Activated naive CD8-positive, alpha-beta T cell treated with anti-CD3 and anti-CD28 coated beads for 36 hours (primary cell): ENCODE data around the gene TSSK6. TPM values are rescaled to one million over a fixed set of nuclear protein-coding genes. Genes with fewer than 3 reads are reported as not detected.
A peak's percentile ranks its signal among the peaks of the same experiment; 100 is the strongest.

Experiments used
- DNase-seq: peaks from one replicate; pipeline ENCODE4 v3.0.0; 2021
- H3K27ac Mint-ChIP-seq: one replicate; pipeline ENCODE4 v1.8.0; 2022; ENCODE audit warnings: mild to moderate bottlenecking, moderate library complexity, mixed read lengths
- H3K27me3 Mint-ChIP-seq: one replicate; pipeline ENCODE4 v1.8.0; 2022; ENCODE audit warnings: mild to moderate bottlenecking, mixed read lengths
- H3K36me3 Mint-ChIP-seq: one replicate; pipeline ENCODE4 v1.8.0; 2021; ENCODE audit warnings: mild to moderate bottlenecking, mixed read lengths
- H3K4me1 Mint-ChIP-seq: one replicate; pipeline ENCODE4 v1.8.0; 2021; ENCODE audit warnings: mixed read lengths
- H3K4me3 Mint-ChIP-seq: one replicate; pipeline ENCODE4 v1.8.0; 2022; ENCODE audit warnings: mild to moderate bottlenecking, moderate library complexity, mixed read lengths
- H3K9me3 Mint-ChIP-seq: one replicate; pipeline ENCODE4 v1.8.0; 2022; ENCODE audit warnings: mixed read lengths
- total RNA-seq, 2 experiments: library from RNA; stranded (reverse); gene quantifications; one replicate each; pipeline ENCODE4 v1.2.3, GENCODE V29; 2021

Gene TSSK6
- total RNA-seq, 2 experiments from 2014 or later: 3.0 to 3.1 TPM

- no peaks in the 10 kb centered on the region for H3K9me3 Mint-ChIP-seq
- peaks cover 15% of the 10 kb centered on the region for H3K4me1 Mint-ChIP-seq
- no peak overlapping the region for H3K27ac Mint-ChIP-seq
- H3K36me3 Mint-ChIP-seq: no peaks in the 10 kb centered on the region
- DNase-seq: no peak
- H3K4me3 Mint-ChIP-seq: no peak overlapping the region
- peaks cover 15% of the 10 kb centered on the region for H3K27me3 Mint-ChIP-seq
These were observed 24.3 kb upstream of the TSSK6 start for GRCh38 chr19:19539698-19540063.

- no peak for DNase-seq
- peaks cover 15% of the 10 kb centered on the region for H3K27me3 Mint-ChIP-seq
- no peaks in the 10 kb centered on the region for H3K36me3 Mint-ChIP-seq
- no peak overlapping the region for H3K4me3 Mint-ChIP-seq
- H3K27ac Mint-ChIP-seq: no peak overlapping the region
- peaks cover 17% of the 10 kb centered on the region for H3K4me1 Mint-ChIP-seq
- no peaks in the 10 kb centered on the region for H3K9me3 Mint-ChIP-seq
These were observed 23.4 kb upstream of the TSSK6 start for GRCh38 chr19:19538785-19539166.

- Mint-ChIP-seq H3K36me3 (no peaks in the 10 kb centered on the region), H3K4me1 (peaks cover 17% of the 10 kb centered on the region), H3K4me3 (no peak within 1 kb of the TSS), H3K27ac (peak within 1 kb of the TSS; percentile 29), H3K27me3 (peaks cover 15% of the 10 kb centered on the region), H3K9me3 (no peaks in the 10 kb centered on the region)
- DNase-seq: peak; percentile 50
These were observed 22.9 kb upstream of the TSSK6 start, which contains the start of gene CILP2 for GRCh38 chr19:19538061-19538784. Gene CILP2, plus strand, starts transcription at chr19:19538265. Its CDS starts 85 bp downstream, at chr19:19538350.

GRCh38 chr19:19537075-19538048 is 22.0 kb upstream of the TSSK6 start:
- DNase-seq: no peak
- H3K4me1 Mint-ChIP-seq: peaks cover 17% of the 10 kb centered on the region
- no peaks in the 10 kb centered on the region for H3K9me3 Mint-ChIP-seq
- peaks cover 15% of the 10 kb centered on the region for H3K27me3 Mint-ChIP-seq
- no peaks in the 10 kb centered on the region for H3K36me3 Mint-ChIP-seq
- peak overlapping the region; percentile 29 for H3K27ac Mint-ChIP-seq
- no peak overlapping the region for H3K4me3 Mint-ChIP-seq

- no peak overlapping the region for H3K4me3 Mint-ChIP-seq
- H3K4me1 Mint-ChIP-seq: peaks cover 12% of the 10 kb centered on the region
- DNase-seq: no peak
- H3K27ac Mint-ChIP-seq: no peak overlapping the region
- peaks cover 3% of the 10 kb centered on the region for H3K36me3 Mint-ChIP-seq
- H3K9me3 Mint-ChIP-seq: no peaks in the 10 kb centered on the region
- H3K27me3 Mint-ChIP-seq: peaks cover 11% of the 10 kb centered on the region
These were observed 20.2 kb upstream of the TSSK6 start for GRCh38 chr19:19535311-19536191.

GRCh38 chr19:19534556-19535265 is 19.4 kb upstream of the TSSK6 start:
- DNase-seq: no peak
- no peak overlapping the region for H3K27ac Mint-ChIP-seq
- H3K4me3 Mint-ChIP-seq: no peak overlapping the region
- peaks cover 3% of the 10 kb centered on the region for H3K36me3 Mint-ChIP-seq
- H3K9me3 Mint-ChIP-seq: no peaks in the 10 kb centered on the region
- H3K4me1 Mint-ChIP-seq: peaks cover 13% of the 10 kb centered on the region
- H3K27me3 Mint-ChIP-seq: peaks cover 11% of the 10 kb centered on the region

GRCh38 chr19:19533841-19534240 is 18.5 kb upstream of the TSSK6 start:
- Mint-ChIP-seq H3K36me3 (peaks cover 3% of the 10 kb centered on the region), H3K4me3 (no peak overlapping the region), H3K9me3 (no peaks in the 10 kb centered on the region), H3K4me1 (peaks cover 13% of the 10 kb centered on the region), H3K27ac (no peak overlapping the region), H3K27me3 (peaks cover 8% of the 10 kb centered on the region)
- DNase-seq: no peak

GRCh38 chr19:19532806-19533701 is 17.7 kb upstream of the TSSK6 start:
- peaks cover 9% of the 10 kb centered on the region for H3K4me1 Mint-ChIP-seq
- H3K4me3 Mint-ChIP-seq: no peak overlapping the region
- no peak for DNase-seq
- H3K9me3 Mint-ChIP-seq: no peaks in the 10 kb centered on the region
- peaks cover 4% of the 10 kb centered on the region for H3K27me3 Mint-ChIP-seq
- peaks cover 3% of the 10 kb centered on the region for H3K36me3 Mint-ChIP-seq
- no peak overlapping the region for H3K27ac Mint-ChIP-seq

- Mint-ChIP-seq H3K36me3 (peaks cover 4% of the 10 kb centered on the region), H3K4me3 (no peak overlapping the region), H3K4me1 (peaks cover 9% of the 10 kb centered on the region), H3K9me3 (no peaks in the 10 kb centered on the region), H3K27ac (peak overlapping the region; percentile 27), H3K27me3 (peaks cover 4% of the 10 kb centered on the region)
- DNase-seq: peak; percentile 86
These were observed 16.8 kb upstream of the TSSK6 start for GRCh38 chr19:19531951-19532805.

GRCh38 chr19:19530889-19531288 is 15.5 kb upstream of the TSSK6 start:
- no peak overlapping the region for H3K27ac Mint-ChIP-seq
- no peak overlapping the region for H3K4me3 Mint-ChIP-seq
- no peaks in the 10 kb centered on the region for H3K27me3 Mint-ChIP-seq
- no peaks in the 10 kb centered on the region for H3K9me3 Mint-ChIP-seq
- DNase-seq: no peak
- peaks cover 9% of the 10 kb centered on the region for H3K4me1 Mint-ChIP-seq
- peaks cover 4% of the 10 kb centered on the region for H3K36me3 Mint-ChIP-seq

- no peak overlapping the region for H3K4me3 Mint-ChIP-seq
- no peak overlapping the region for H3K27ac Mint-ChIP-seq
- no peak for DNase-seq
- H3K27me3 Mint-ChIP-seq: no peaks in the 10 kb centered on the region
- H3K4me1 Mint-ChIP-seq: peaks cover 9% of the 10 kb centered on the region
- peaks cover 4% of the 10 kb centered on the region for H3K36me3 Mint-ChIP-seq
- H3K9me3 Mint-ChIP-seq: no peaks in the 10 kb centered on the region
These were observed 15.1 kb upstream of the TSSK6 start for GRCh38 chr19:19530423-19530804.

GRCh38 chr19:19529783-19530422 is 14.6 kb upstream of the TSSK6 start:
- Mint-ChIP-seq H3K4me1 (peaks cover 12% of the 10 kb centered on the region), H3K9me3 (no peaks in the 10 kb centered on the region), H3K4me3 (no peak overlapping the region), H3K27ac (no peak overlapping the region), H3K27me3 (no peaks in the 10 kb centered on the region), H3K36me3 (peaks cover 4% of the 10 kb centered on the region)
- no peak for DNase-seq
